HEK293 (cell line): Measurements from ENCODE around the gene ASL.

ENCODE experiments used
- CTCF ChIA-PET: fragments of 350-600 bp; formaldehyde crosslinking; extraction: SDS; loops from one replicate; lab custom pipeline; 2021; ENCODE audit warnings: antibody characterized with exemption; lab: Yijun Ruan, JAX
- POLR2A ChIA-PET: fragments of 300-600 bp; formaldehyde crosslinking; extraction: SDS; loops from one replicate; lab custom pipeline; 2020; ENCODE audit warnings: antibody characterized with exemption, inconsistent platforms; lab: Yijun Ruan, JAX
- H3K27ac ChIP-seq: fragments of 200-500 bp; sonication (Bioruptor generic); 2 replicates; pipeline ENCODE4 v1.5.1; 2014; ENCODE audit warnings: low read depth, low read length, control low read depth, inconsistent platforms; ENCODE audit errors: extremely low read depth
- H3K36me3 ChIP-seq, 2 experiments: fragments of 200-500 bp in 1 of 2; sonication (Bioruptor generic) in 1 of 2; 1 replicate in 1 of 2; 2 replicates in 1 of 2; pipeline ENCODE4 v1.5.1; 2014 to 2017; ENCODE audit warnings: inconsistent platforms in 2 of 2, low read length in 2 of 2; ENCODE audit not compliant: control insufficient read depth in 2 of 2, insufficient read depth in 1 of 2
- H3K4me1 ChIP-seq: fragments of 200-500 bp; sonication (Bioruptor generic); 2 replicates; pipeline ENCODE4 v1.5.1; 2014; ENCODE audit warnings: mild to moderate bottlenecking, low read length, inconsistent platforms; ENCODE audit not compliant: control insufficient read depth, insufficient read depth
- H3K4me3 ChIP-seq: 2 replicates; pipeline ENCODE4 v1.5.1; 2011; ENCODE audit warnings: low read depth, mild to moderate bottlenecking, control low read depth, low read length, moderate library complexity
- H3K9me3 ChIP-seq: fragments of 200-500 bp; sonication (Bioruptor generic); 2 replicates; pipeline ENCODE4 v1.5.1; 2014; ENCODE audit warnings: low read depth, low read length, inconsistent platforms; ENCODE audit not compliant: control insufficient read depth, insufficient read depth
- REPIN1 ChIP-seq: fragments of 450-650 bp; formaldehyde crosslinking; IDR thresholded peaks from 2 replicates; pipeline ENCODE4 v1.5.1; 2017; ENCODE audit warnings: missing biosample characterization, missing genetic modification characterization, low read depth
- WT1 ChIP-seq: fragments of 450-650 bp; formaldehyde crosslinking; IDR thresholded peaks from 2 replicates; pipeline ENCODE4 v1.5.1; 2016; ENCODE audit warnings: missing biosample characterization, missing genetic modification characterization
- YY2 ChIP-seq: fragments of 450-650 bp; formaldehyde crosslinking; IDR thresholded peaks from 2 replicates; pipeline ENCODE4 v1.5.1; 2016; ENCODE audit warnings: missing biosample characterization, missing genetic modification characterization
- ZBTB17 ChIP-seq: fragments of 450-650 bp; formaldehyde crosslinking; IDR thresholded peaks from 2 replicates; pipeline ENCODE4 v1.5.1; 2016; ENCODE audit warnings: missing biosample characterization, missing genetic modification characterization
- ZBTB48 ChIP-seq: fragments of 450-650 bp; formaldehyde crosslinking; IDR thresholded peaks from 2 replicates; pipeline ENCODE4 v1.5.1; 2016; ENCODE audit warnings: missing biosample characterization, missing genetic modification characterization
- ZEB2 ChIP-seq: fragments of 450-650 bp; formaldehyde crosslinking; IDR thresholded peaks from 2 replicates; pipeline ENCODE4 v1.5.1; 2016; ENCODE audit warnings: missing biosample characterization, missing genetic modification characterization
- ZFP41 ChIP-seq: fragments of 450-650 bp; formaldehyde crosslinking; IDR thresholded peaks from 2 replicates; pipeline ENCODE4 v1.5.1; 2016; ENCODE audit warnings: missing biosample characterization, missing genetic modification characterization, borderline replicate concordance
- ZNF10 ChIP-seq: fragments of 450-650 bp; formaldehyde crosslinking; IDR thresholded peaks from 2 replicates; pipeline ENCODE4 v1.5.1; 2017; ENCODE audit warnings: missing biosample characterization, missing genetic modification characterization
- ZNF133 ChIP-seq: fragments of 450-650 bp; formaldehyde crosslinking; IDR thresholded peaks from 2 replicates; pipeline ENCODE4 v1.5.1; 2016; ENCODE audit warnings: missing biosample characterization, missing genetic modification characterization
- ZNF2 ChIP-seq: fragments of 450-650 bp; formaldehyde crosslinking; IDR thresholded peaks from 2 replicates; pipeline ENCODE4 v1.5.1; 2016; ENCODE audit warnings: missing biosample characterization, missing genetic modification characterization
- ZNF324 ChIP-seq: fragments of 450-650 bp; formaldehyde crosslinking; IDR thresholded peaks from 2 replicates; pipeline ENCODE4 v1.5.1; 2016; ENCODE audit warnings: missing biosample characterization, missing genetic modification characterization
- ZNF658 ChIP-seq: fragments of 450-650 bp; formaldehyde crosslinking; IDR thresholded peaks from 2 replicates; pipeline ENCODE4; 2016; ENCODE audit warnings: missing biosample characterization, missing genetic modification characterization
- ZSCAN16 ChIP-seq: fragments of 450-650 bp; formaldehyde crosslinking; IDR thresholded peaks from 2 replicates; pipeline ENCODE4 v1.5.1; 2016; ENCODE audit warnings: missing biosample characterization, missing genetic modification characterization
- TF ChIP-seq, protein P1 (sequence below): fragments of 450-650 bp; formaldehyde crosslinking; IDR thresholded peaks from 2 replicates; pipeline ENCODE4 v1.5.1; 2016; ENCODE audit warnings: missing biosample characterization, missing genetic modification characterization
- TF ChIP-seq, protein P2 (sequence below): fragments of 450-650 bp; formaldehyde crosslinking; IDR thresholded peaks from 2 replicates; pipeline ENCODE4 v1.5.1; 2016; ENCODE audit warnings: missing biosample characterization, missing genetic modification characterization
- TF ChIP-seq, protein P3 (sequence below): fragments of 450-650 bp; formaldehyde crosslinking; IDR thresholded peaks from 2 replicates; pipeline ENCODE4 v1.5.1; 2016; ENCODE audit warnings: missing biosample characterization, missing genetic modification characterization
- TF ChIP-seq, protein P4 (sequence below): fragments of 450-650 bp; formaldehyde crosslinking; IDR thresholded peaks from 2 replicates; pipeline ENCODE4 v1.5.1; 2016; ENCODE audit warnings: missing biosample characterization, missing genetic modification characterization
- TF ChIP-seq, protein P5 (sequence below): fragments of 450-650 bp; formaldehyde crosslinking; conservative IDR thresholded peaks from 2 replicates; pipeline ENCODE4 v1.5.1; 2016; ENCODE audit warnings: low read depth, missing biosample characterization, missing genetic modification characterization

The ASL gene

GRCh38 chr7:66050990-66051448 lies 24.6 kb upstream of the ASL start (continued):
- TF ChIP-seq, protein P1, sequence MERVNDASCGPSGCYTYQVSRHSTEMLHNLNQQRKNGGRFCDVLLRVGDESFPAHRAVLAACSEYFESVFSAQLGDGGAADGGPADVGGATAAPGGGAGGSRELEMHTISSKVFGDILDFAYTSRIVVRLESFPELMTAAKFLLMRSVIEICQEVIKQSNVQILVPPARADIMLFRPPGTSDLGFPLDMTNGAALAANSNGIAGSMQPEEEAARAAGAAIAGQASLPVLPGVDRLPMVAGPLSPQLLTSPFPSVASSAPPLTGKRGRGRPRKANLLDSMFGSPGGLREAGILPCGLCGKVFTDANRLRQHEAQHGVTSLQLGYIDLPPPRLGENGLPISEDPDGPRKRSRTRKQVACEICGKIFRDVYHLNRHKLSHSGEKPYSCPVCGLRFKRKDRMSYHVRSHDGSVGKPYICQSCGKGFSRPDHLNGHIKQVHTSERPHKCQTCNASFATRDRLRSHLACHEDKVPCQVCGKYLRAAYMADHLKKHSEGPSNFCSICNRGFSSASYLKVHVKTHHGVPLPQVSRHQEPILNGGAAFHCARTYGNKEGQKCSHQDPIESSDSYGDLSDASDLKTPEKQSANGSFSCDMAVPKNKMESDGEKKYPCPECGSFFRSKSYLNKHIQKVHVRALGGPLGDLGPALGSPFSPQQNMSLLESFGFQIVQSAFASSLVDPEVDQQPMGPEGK (tag by site-specific recombination) = 0 out of 2 replicates have a peak, but pooled peaks have one; percentile 23
- peak; percentile 23; the same call in 1 of the 2 replicates for TF ChIP-seq ZBTB48 (tag by site-specific recombination)
- TF ChIP-seq, protein P2, sequence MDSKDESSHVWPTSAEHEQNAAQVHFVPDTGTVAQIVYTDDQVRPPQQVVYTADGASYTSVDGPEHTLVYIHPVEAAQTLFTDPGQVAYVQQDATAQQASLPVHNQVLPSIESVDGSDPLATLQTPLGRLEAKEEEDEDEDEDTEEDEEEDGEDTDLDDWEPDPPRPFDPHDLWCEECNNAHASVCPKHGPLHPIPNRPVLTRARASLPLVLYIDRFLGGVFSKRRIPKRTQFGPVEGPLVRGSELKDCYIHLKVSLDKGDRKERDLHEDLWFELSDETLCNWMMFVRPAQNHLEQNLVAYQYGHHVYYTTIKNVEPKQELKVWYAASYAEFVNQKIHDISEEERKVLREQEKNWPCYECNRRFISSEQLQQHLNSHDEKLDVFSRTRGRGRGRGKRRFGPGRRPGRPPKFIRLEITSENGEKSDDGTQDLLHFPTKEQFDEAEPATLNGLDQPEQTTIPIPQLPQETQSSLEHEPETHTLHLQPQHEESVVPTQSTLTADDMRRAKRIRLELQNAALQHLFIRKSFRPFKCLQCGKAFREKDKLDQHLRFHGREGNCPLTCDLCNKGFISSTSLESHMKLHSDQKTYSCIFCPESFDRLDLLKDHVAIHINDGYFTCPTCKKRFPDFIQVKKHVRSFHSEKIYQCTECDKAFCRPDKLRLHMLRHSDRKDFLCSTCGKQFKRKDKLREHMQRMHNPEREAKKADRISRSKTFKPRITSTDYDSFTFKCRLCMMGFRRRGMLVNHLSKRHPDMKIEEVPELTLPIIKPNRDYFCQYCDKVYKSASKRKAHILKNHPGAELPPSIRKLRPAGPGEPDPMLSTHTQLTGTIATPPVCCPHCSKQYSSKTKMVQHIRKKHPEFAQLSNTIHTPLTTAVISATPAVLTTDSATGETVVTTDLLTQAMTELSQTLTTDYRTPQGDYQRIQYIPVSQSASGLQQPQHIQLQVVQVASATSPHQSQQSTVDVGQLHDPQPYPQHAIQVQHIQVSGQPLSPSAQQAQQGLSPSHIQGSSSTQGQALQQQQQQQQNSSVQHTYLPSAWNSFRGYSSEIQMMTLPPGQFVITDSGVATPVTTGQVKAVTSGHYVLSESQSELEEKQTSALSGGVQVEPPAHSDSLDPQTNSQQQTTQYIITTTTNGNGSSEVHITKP (tag by site-specific recombination) = 0 out of 2 replicates have a peak, but pooled peaks have one; percentile 12
- TF ChIP-seq ZBTB17 (tag by site-specific recombination) = 0 out of 2 replicates have a peak, but pooled peaks have one; percentile 28
- TF ChIP-seq ZNF324 (tag by site-specific recombination) = no peak
- TF ChIP-seq, protein P3, sequence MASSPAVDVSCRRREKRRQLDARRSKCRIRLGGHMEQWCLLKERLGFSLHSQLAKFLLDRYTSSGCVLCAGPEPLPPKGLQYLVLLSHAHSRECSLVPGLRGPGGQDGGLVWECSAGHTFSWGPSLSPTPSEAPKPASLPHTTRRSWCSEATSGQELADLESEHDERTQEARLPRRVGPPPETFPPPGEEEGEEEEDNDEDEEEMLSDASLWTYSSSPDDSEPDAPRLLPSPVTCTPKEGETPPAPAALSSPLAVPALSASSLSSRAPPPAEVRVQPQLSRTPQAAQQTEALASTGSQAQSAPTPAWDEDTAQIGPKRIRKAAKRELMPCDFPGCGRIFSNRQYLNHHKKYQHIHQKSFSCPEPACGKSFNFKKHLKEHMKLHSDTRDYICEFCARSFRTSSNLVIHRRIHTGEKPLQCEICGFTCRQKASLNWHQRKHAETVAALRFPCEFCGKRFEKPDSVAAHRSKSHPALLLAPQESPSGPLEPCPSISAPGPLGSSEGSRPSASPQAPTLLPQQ (tag by site-specific recombination) = peak; percentile 61

GRCh38 chr7:66052447-66052846 lies 23.2 kb upstream of the ASL start:
- POLR2A ChIA-PET = no interaction called here
- H3K27ac ChIP-seq = no peak overlapping the region
- H3K9me3 ChIP-seq = no peaks in the 10 kb centered on the region
- CTCF ChIA-PET = no interaction called here
- H3K36me3 ChIP-seq = no peaks in the 10 kb centered on the region
- H3K4me1 ChIP-seq = peaks cover 7% of the 10 kb centered on the region
- no peak for TF ChIP-seq ZFP41 (tag by site-specific recombination)
- TF ChIP-seq, protein P4, sequence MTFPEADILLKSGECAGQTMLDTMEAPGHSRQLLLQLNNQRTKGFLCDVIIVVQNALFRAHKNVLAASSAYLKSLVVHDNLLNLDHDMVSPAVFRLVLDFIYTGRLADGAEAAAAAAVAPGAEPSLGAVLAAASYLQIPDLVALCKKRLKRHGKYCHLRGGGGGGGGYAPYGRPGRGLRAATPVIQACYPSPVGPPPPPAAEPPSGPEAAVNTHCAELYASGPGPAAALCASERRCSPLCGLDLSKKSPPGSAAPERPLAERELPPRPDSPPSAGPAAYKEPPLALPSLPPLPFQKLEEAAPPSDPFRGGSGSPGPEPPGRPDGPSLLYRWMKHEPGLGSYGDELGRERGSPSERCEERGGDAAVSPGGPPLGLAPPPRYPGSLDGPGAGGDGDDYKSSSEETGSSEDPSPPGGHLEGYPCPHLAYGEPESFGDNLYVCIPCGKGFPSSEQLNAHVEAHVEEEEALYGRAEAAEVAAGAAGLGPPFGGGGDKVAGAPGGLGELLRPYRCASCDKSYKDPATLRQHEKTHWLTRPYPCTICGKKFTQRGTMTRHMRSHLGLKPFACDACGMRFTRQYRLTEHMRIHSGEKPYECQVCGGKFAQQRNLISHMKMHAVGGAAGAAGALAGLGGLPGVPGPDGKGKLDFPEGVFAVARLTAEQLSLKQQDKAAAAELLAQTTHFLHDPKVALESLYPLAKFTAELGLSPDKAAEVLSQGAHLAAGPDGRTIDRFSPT (tag by site-specific recombination) = no peak
- no peak for TF ChIP-seq ZNF2 (tag by site-specific recombination)
- no peak for TF ChIP-seq ZNF658 (tag by site-specific recombination)
- TF ChIP-seq ZNF10 (tag by site-specific recombination) = no peak
- no peak for TF ChIP-seq WT1 (tag by site-specific recombination)
- TF ChIP-seq REPIN1 (tag by site-specific recombination) = no peak
- TF ChIP-seq, protein P5, sequence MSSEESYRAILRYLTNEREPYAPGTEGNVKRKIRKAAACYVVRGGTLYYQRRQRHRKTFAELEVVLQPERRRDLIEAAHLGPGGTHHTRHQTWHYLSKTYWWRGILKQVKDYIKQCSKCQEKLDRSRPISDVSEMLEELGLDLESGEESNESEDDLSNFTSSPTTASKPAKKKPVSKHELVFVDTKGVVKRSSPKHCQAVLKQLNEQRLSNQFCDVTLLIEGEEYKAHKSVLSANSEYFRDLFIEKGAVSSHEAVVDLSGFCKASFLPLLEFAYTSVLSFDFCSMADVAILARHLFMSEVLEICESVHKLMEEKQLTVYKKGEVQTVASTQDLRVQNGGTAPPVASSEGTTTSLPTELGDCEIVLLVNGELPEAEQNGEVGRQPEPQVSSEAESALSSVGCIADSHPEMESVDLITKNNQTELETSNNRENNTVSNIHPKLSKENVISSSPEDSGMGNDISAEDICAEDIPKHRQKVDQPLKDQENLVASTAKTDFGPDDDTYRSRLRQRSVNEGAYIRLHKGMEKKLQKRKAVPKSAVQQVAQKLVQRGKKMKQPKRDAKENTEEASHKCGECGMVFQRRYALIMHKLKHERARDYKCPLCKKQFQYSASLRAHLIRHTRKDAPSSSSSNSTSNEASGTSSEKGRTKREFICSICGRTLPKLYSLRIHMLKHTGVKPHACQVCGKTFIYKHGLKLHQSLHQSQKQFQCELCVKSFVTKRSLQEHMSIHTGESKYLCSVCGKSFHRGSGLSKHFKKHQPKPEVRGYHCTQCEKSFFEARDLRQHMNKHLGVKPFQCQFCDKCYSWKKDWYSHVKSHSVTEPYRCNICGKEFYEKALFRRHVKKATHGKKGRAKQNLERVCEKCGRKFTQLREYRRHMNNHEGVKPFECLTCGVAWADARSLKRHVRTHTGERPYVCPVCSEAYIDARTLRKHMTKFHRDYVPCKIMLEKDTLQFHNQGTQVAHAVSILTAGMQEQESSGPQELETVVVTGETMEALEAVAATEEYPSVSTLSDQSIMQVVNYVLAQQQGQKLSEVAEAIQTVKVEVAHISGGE (tag by site-specific recombination) = no peak
- TF ChIP-seq ZSCAN16 = no peak
- TF ChIP-seq ZEB2 (tag by site-specific recombination) = no peak
- TF ChIP-seq YY2 (tag by site-specific recombination) = no peak
- TF ChIP-seq ZNF133 (tag by site-specific recombination) = no peak
- no peak overlapping the region for H3K4me3 ChIP-seq
